GM18870 (cell line): Measurements from ENCODE around the gene PLXNA1.
A peak's percentile ranks its signal among the peaks of the same experiment; 100 is the strongest.

Experiments used
- ATAC-seq: cut with Tn5 transposase; IDR thresholded peaks from one replicate; pipeline ENCODE4 v1.9.1; 2021; ENCODE audit warnings: moderate library complexity; ENCODE audit not compliant: unreplicated experiment

The PLXNA1 gene

DNA sequence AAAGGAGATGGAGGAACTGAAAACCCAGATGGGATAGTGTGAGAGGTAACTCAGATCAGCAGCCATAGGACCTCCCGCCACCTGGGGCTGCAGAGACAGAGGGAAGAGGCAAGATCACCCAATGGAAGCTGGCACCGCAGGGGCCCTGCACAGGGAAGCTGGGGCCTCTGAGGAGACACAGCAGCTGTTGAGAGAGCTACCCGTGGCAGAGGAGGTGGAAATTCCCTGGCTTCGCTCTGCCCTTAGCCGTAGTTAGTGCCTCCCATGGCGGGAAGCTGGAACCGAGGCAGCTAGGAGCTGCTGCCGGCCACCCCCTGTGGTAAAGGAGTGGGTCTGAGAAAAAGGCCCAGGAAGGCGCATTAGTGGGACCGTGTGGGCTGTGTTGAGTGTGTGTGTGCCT lies 18.0 kb upstream of the PLXNA1 start:
- no peak for ATAC-seq

DNA sequence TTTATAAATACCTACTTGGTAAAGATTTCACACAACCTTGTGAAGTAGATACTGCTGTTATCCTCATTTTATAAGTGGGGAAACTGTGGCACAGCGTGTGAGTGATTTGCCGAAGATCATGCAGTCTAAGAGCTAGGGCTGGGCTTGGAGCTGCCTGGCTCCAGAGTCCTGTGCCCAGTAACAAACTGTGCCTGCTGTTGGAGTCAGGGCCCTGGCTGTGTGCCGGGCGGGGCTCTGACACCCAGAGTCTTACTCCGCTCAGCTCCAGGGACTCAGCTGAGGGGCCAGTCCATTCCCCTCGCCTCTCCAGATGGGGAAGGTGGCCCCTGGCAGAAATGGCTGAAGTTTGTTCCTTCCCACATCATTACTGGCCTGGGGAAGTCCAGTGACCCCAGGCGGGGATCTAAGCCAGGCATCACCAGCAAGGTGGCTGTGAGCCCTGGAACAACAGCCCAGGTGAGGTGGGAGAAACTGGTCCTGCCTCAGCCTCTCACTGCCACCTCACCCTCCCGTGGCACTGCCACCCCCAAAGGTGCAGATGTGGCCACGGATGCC lies 17.3 kb upstream of the PLXNA1 start:
- no peak for ATAC-seq

DNA sequence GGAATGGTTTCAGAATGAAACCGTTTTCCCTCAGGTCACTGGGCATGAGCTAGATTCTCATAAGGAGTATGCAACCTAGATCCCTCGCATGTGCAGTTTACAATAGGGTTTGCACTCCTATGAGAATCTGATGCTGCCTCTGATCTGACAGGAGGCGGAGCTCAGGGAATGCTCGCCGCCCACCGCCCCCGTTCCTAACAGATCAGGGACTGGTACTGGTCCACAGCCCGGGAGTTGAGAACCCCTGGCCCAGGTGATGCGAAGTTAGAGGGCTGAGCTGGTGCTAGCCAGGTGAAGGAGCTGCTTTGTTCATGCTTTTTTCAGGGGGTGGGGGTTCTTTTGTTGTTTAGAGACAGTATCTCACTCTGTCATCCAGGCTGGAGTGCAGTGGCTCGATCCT lies 15.5 kb upstream of the PLXNA1 start:
- no peak for ATAC-seq

DNA sequence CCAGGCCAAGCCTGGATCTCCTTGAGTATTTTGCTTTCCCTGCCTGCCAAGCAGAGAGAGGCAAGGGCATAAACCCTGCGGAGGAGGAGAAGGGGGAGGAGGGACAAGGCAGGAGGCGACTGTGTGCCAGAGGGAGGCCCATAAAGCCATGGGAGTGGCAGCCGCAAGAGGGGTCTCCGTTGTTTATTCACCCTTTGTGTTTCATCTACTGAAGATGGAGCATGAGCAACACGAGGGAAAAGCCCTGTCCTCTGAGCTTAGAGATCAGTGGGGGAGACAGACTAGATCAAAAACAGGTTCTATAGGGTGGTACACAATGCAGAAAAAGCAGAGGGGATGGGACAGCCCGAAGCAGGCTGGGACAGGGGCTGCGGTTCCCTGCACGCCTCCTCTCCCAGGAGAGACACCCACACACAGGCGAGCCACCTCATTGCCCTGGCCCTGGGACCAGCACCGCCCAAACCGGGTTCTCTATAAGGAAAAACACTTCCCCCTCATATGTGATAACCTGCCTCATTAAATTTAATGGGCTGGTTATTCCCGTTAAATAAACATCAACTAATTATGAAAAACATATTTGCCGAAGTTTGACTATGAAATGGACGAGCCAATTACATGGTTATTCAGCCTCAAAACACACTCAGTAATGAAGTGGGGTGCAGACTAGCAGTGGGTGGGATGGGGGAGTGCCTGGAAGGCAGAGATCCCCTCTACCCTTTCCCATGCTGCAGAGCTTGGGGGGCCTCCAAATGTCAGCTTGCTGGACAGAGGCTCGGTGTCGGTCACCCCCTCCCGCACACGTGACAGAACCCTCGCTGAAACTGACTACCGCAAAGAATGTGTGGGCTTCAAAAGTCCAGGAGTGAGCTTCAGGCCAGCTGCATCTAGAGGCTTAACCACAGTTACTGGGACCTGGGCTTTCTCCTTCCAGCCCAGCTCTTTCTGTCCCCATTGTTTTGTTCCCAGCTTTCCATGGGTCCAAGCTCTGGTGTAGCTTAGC lies 14.2 kb upstream of the PLXNA1 start:
- no peak for ATAC-seq

DNA sequence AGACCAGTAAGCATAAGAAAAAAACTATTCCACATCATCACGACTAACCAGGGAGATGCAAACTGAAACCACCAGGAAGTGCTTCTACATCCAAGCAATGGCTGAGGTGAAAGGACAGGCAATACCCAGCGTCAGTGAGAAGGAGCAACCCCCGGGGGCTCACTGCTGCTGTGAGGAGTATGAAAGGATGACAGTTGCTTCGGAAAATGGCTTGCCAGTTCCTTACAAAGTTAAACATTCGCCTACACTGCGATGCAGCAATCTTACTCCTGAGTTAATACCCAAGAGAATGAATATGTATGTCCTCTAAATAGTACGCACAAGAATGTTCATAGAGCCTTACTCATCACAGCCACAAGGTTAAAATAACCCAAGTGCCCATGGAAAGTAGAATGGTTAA lies 13.3 kb upstream of the PLXNA1 start:
- no peak for ATAC-seq

DNA sequence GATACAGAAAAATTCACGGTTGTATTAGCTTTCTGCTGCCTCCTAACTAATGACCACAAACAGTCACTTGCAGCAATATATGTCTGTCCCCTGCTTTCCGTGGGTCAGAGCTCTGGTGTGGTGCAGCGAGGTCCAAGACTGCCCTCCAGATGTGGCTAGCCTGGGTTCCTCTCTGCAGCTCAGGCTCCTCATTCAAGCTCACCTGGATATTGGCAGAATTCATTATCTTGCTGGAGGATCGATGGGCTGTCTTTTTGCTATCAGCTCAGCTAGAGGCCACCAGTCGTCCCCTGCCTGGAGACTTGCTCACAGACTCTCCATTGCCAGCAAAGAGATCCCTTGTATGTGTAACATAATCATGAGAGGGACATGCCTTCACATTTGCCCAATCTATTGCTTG lies 12.8 kb upstream of the PLXNA1 start:
- no peak for ATAC-seq

DNA sequence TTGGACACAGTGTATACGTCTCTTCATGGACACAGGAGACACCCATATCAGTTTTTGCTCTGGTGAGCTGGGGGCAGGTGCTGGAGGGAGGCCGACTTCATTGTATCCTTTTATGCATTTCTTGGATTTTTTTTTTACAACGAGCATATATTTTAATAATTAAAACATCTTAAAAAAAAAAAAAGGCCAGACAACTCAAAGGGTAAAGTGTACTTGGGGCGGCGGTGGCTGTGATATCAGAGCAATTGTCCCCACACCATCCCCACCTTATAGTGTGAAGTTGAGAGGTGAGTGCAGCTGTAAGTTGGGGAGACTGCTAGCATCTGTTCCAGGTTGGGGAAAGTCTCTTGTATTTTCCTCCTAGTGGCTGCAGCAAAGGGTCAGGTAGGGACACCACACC lies 12.0 kb upstream of the PLXNA1 start:
- no peak for ATAC-seq

DNA sequence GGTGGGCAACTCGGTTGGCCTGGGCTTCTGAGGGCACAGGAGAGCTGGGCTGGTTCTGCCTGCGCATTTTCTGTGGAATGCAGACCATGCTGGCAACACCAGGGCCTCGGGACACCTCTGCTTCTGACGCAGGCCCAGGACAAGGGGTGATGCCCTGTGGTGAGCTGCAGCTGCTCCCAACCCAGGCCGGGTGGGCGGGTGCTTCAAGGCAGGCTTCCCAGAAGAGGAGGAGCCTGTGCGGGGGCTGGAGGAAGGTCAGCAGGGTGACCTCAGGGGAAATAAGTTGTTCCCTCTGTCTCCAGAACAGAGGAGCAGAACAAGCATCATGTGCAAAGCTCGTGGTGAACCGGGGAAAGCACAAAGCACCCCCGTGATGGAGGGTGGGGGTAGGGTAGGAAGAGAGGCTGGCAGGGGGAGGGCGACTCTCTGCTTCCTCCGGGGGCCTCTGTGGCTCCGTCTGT lies 11.0 kb upstream of the PLXNA1 start:
- no peak for ATAC-seq

DNA sequence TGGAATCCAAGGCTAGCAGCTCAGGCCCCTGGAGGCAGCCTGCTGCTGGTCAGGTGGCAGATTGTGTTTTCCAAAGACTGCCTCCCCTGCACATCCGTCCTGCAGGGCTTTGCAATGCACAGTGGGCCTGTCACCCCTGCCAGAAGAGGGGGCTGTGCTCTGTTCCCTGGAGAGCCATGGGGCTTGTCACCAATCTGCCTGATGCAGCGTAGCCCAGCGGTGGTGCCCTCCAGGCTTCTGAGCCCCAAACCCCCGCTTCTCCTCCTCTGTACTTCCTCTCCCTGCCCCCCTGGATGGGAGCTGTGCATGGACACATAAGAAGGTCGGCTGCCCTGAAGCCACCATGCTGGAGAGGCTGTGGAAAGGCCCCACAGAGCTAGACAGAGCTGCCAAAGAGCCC lies 10.0 kb upstream of the PLXNA1 start:
- ATAC-seq, result no peak

DNA sequence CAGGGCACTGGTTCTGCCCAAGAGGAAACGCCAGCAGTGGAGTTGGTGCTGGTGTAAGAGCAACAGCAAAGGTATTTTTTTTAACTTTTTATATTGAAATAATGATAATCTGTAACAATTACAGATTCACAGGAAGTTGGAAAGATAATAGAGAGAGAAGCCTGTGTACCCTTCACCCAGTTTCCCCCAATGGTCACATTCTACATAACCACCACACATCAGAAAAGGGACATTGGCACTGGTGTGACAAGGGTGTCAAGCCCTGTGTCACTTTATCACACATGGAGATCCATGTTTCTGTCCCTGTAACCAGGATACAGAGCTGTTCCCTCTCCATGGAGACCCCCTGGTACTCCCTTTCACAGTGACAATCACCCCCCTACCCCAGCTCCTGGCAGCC lies 9.1 kb upstream of the PLXNA1 start:
- no peak for ATAC-seq

DNA sequence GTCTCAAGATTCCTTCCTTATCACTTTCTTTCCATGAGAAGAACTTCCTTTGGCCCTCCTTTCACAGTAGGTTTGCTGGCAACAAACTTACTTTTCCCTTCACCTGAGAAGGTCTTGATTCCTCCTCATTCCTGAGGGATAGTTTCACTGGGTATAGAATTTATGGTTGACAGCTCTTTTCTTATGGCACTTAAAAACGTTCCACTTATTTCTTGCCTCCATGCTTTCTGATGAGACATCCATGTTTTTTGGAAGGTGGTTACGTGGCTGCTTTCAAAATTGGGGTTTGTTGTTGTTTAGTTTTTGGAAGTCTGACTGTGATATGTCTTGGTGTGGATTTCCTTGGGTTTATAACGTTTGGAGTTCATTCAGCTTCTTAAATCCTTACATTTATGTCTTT lies 8.2 kb upstream of the PLXNA1 start:
- no peak for ATAC-seq

DNA sequence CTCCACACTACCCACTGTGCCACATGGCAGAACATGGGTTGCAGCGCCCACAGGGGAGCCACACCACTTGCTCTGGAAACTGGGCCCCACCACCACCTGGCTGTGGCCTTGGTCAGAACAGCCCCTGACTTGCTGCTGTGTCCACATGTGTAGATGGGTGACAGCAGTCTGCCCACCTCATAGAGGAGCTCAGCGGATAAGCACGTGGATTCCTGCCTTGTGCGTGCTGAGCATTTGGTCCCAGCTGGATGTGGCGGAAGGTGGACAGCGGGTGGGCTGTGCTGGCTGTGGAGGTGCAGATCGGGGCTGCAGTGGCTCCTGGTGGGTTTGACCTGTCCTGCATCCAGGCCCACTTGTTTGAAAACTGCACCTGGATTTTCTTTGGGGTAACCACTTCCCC lies 6.0 kb upstream of the PLXNA1 start:
- no peak for ATAC-seq

DNA sequence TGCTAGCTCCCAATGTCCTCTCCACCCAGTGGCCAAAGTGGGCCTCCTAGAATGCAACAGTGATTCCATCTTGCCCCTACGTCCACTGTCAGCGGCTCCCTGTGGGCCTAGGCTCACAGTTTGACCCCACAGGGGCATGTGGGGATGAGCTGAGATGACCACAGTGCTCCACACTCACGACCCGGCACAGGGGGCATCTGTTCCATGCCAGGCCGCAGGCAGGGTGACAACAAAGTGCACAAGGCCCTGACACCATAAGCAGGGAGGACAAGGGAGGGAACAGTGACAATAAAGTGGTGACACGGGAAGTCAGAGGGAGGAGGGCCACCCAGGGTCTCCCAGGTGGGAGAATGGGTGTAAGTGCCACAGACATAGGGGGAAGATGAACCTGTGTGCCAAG lies 5.1 kb upstream of the PLXNA1 start:
- ATAC-seq, result no peak

DNA sequence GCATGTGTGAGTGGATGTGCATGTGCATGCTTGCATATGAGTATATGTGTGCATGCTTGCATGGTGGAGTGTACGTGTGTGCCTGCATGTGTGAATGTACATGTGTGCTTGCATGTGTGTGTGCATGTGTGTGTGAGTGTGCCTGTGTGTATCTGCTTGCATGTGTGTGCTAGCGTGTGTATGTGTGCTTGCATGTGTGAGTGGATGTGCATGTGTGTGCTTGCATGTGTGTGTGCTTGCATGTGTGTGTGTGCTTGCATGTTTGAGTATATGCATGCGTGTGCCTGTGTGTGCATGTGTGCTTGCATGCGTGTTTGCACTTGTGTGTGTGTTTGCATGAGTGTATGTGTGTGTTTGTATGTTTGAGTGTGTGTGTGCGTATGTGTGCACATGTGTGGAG lies 4.6 kb upstream of the PLXNA1 start:
- no peak for ATAC-seq

DNA sequence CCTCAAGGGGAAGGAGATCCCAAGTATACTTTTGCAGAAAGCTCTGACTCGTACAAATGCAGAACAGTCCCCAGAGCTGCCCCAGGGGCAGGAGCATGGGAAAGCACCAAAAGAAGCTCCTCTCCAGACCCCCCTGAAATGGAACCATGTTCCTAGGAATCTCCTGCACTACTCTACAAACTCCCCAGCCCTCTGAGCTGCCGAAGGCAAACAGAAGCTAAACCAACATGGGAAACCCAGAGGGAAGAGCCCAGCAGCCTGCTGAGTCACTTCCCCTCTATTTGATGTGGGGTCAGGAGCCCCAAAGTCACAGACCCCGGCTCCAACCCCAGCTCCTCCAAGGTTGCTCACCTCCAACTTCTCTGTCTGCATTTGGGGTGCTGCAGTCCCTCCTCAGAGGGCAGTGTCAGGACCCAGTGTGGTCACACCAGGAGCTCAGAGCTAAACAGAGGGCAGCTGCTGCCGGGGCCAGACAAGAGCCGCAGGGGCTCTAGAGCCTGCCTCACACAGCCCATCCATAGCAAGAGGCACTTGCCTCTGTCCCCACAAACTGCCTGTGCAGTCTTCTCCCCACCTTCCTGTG lies 3.8 kb upstream of the PLXNA1 start:
- no peak for ATAC-seq

DNA sequence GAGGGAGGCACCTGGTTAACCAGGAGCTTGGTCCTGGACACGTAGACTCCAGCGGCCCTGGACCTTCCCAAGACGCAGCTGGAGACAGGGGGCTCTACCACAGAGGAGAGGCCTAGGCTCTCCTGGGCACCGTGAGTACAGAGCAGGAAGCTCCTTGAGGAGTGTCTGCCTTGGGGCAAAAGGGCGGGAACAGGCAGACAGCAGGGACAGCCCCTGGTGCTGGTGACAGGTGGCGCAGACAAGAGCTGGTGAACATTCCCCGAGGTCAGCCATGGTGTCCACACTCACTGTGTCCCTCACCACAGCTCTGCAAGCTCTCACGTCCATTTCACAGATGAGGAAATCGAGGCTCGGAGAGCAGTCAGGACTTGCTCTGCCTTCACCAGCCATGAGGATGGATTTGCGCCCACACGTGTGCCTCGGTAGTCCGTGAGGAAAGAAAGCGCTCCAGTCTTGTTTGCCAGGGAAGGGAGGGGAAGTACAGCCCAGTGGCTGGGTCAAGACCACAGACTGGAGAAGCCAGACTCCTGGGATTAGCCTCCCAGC lies 2.6 kb upstream of the PLXNA1 start:
- no peak for ATAC-seq

DNA sequence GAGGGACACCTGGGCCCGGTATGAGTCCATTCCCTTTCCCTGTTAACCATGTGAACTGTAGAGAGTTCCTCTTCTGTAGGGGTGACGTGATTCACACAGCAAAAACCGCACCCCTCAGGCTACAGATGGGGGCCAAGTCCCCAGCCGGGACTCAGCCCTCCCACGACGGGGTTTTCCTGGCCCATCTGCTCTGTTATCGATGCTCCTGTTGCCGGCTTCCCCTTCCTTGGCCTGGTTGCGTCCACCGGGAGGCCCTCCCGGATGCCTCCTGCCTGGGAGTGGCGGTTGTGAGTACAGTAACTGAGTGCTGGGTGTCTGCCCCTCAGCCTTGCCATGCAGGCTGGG lies 817 bp upstream of the PLXNA1 start:
- peak; percentile 42 for ATAC-seq

DNA sequence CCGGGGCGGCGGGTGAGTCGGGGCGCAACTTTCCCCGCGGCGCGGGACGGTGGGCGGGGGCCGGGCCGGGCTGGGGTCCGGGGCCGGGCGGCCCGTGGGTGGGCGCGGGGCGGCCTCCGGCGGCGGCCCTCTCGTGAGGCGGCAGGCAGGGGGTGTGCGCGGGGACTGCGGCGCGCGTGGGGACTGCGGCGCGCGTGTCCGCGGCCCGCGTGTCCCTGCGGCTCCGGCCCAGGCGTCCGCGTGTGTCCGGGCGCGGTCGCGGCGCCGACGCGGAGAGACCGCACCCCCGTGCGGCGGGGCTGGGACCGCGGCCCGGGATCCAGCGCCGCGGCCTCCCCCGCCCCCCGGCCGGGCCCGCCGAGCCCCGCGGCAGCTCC lies 349 bp downstream of the PLXNA1 start:
- ATAC-seq, result no peak

DNA sequence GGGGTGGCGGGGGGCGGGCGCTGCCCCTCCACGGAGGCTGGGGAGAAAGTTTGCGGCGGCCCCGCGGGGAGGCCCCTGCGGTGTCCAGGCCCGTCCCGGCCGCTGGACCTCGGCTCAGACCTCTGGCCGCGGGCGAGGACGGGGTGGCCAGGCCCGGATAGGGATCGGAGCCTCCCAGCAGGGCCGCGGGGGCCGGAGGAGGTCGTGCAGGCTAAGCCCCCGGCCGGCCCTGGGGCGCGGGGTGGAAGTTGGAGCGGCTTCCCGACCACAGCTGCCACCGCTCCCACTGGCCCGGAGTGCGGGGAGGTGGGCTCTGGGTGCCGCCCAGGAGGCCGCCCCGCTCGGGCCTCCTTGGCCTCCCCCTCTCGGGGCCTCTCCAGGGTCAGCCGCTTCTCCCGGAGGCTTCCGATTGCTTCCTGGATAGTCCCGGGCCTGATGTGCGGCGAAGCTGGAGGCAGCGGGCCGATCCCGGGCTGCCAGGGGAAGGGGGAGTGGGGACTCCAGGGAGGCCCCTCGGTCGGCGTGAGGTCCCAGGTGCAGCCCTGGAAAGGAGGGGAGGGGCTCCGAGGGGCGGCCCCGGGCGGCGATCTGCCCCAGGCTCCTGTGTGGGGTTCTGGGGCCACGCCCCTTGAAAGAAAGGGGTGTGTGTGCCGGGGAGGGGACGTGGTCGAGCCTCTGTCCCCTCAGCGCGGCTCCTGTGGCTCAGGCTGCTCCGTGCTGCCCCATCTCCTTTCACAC lies 907 bp downstream of the PLXNA1 start:
- no peak for ATAC-seq

DNA sequence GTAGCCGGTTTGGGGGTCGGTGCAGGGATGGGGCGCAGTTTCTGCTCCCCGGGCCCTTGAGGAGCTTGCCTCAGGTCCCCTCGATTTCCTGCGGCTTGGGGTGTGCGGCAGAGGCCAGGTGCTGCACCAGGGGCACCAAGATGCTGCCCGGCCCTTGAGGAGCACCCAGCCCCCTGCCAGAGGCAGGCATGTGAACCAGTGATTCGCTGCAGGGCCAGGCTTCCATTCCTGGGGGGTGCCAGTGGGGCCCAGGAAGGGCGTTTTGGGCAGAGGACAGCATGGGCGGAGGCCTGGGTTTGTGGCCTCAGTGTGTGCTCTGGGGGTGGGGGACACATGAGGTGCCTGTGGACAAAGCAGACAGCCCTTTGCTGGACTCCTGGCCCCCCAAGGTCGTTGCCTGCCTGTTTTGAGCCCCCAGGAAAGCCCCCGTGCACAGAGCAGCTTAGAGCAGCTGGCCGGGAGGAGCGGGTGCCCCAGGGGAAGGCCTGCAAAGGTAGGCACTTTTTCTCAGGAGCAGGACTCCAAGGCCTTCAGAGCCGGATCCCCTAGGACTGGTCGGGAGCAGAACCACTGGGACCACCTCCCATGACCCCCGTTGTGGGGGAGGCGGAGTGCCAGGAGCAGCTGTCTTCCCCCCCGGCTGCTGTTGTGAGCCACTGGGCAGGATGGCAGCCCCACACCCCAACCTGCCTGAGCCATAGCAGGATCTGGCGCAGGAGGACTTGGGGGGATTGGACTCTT lies 1.6 kb downstream of the PLXNA1 start:
- ATAC-seq, result no peak
